WTC11 (cell line): Measurements from ENCODE around the gene MACROD2.

Experiments used
- FOXJ3 ChIP-seq: sonication (generic); formaldehyde crosslinking; IDR thresholded peaks from 2 replicates; pipeline ENCODE4 v1.9.0; 2021; ENCODE audit warnings: missing genetic modification reagents, mild to moderate bottlenecking, borderline replicate concordance
- TF ChIP-seq, protein P1 (sequence below): sonication (generic); formaldehyde crosslinking; IDR thresholded peaks from 2 replicates; pipeline ENCODE4 v1.8.1; 2022; ENCODE audit warnings: mild to moderate bottlenecking, missing genetic modification reagents, moderate library complexity, borderline replicate concordance

- TF ChIP-seq FOXJ3: no peak
- TF ChIP-seq, protein P1, sequence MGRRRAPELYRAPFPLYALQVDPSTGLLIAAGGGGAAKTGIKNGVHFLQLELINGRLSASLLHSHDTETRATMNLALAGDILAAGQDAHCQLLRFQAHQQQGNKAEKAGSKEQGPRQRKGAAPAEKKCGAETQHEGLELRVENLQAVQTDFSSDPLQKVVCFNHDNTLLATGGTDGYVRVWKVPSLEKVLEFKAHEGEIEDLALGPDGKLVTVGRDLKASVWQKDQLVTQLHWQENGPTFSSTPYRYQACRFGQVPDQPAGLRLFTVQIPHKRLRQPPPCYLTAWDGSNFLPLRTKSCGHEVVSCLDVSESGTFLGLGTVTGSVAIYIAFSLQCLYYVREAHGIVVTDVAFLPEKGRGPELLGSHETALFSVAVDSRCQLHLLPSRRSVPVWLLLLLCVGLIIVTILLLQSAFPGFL: no peak
These were observed 1151.6 kb downstream of the MACROD2 start for GRCh38 chr20:15146948-15147347.
